Urothelium cell line (cell line): Measurements from ENCODE around the gene ABCA8.

Source experiments
- DNase-seq: peaks from one replicate; pipeline ENCODE4 v3.0.0; 2011; ENCODE audit warnings: low spot score, mixed read lengths
- FAIRE-seq: peaks from 2 replicates; lab custom pipeline; 2011; peaks lifted over from hg19 to GRCh38; lab: Jason Lieb, UNC

The ABCA8 gene

DNA sequence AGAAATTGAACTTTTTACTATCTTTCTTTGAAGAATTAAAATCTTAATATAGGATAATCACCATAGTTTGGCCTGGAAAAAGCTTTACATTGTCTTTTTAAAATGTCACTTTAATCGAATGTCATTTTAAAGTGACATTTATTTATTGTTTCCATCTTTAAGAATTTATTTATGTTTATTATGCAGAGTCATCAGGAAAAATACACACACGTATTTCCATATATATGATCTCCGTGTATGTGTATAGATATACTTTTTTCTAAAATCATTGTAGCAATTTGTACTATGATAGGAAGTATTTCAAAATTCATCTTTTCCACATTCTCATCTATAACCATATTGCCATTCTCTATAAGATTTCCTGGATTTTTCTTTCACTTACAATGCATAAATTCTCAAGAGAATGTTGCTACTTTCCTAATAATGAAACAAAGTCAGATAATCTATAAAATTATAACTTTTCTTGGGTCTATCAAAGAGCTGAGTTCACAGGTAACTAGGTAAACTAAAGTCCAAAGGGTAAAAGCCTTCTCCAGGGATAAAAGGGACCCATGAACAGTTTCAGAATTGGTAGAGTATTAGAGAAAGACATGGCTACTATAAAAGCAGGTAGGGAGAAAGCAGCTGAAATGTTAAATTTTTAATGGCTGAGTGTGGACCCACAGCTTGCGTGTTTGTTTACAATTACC, 11.9 kb downstream of the ABCA8 start:
- FAIRE-seq (no peak), DNase-seq (no peak)

DNA sequence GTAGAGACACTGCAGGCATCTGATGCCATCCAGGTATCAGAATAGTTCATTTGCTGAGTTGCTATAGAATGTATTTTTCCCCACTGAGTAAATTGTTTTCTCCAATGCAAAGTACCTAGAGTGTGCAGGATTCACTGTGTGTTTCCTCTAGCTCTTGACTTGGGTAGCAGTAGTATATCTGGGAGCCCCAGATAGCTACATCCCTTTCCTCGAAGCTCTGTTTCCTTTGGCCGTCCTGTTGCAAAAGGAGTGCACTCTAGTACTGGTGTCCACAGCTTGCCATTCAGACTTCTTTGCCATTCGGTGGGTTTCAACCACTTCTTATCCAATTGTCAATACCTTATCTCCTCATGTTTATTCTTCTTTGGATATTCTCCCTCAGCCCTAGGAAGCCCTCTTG, 12.8 kb downstream of the ABCA8 start:
- FAIRE-seq, result no peak
- DNase-seq, result no peak

DNA sequence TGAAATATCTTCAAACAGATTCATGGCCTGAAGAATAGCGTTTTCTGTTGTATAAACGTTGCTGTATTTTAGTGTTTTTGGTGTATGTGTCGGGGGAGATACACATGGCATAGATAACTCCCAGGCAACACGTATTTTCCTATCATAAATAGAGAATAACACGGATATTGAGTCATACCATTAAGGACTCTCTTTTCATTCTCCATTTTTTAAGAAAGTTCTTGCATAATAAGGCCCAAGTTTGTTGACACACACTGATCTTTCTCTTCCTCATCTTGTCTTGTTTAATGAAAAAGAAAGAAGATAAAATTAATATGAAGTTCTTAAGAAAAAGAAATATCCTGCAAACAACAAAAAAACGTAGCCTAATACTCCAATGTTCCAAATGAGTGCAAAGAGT, 13.4 kb downstream of the ABCA8 start:
- FAIRE-seq, result no peak
- DNase-seq, result no peak

DNA sequence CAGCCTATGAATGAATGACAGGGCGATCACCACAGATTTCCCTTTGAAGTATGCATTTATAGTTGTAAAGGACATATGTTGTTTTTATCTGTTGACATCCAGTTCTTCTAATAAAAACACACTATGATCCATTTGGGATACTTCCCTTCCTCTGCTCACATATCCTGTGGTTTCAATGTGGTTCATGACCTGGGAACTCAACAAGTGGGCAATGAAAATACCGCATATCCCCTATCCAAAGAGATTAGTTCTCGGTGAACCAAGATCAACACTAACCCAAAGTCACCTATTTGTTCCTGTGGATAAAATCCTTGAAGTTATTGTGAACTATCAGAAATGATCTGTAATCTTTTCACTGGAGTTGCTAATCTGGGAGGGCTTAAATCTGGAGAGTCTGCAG, 16.0 kb downstream of the ABCA8 start:
- DNase-seq (no peak), FAIRE-seq (no peak)

DNA sequence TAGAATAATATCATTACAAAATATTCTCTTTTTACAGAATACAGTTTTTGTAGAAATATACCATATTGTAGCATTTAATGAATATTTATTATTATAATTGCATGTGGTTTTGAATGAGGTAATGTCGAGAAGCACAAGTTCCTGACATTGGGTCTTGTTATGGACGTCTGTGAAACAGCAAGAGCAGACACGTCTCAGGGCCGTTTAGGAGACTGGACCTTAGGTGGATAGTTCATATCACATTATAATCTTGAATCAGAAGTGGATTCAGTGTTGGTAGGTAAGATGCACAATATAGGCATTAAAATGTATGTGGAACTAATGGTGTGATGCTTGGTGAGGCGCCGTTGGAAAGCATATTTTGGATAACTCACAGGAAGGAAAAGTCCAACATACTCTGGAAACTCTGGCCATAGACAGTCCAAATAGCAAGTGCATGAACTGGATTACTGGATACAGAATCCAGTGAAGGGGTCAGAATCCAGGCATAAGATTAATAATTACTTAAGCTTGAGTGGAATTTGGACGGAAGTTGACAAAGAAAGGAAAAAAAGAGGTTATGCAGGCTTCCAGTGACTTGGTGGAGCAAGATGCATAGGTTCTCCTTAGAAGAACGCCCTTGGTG, 17.2 kb downstream of the ABCA8 start:
- DNase-seq (no peak), FAIRE-seq (no peak)

DNA sequence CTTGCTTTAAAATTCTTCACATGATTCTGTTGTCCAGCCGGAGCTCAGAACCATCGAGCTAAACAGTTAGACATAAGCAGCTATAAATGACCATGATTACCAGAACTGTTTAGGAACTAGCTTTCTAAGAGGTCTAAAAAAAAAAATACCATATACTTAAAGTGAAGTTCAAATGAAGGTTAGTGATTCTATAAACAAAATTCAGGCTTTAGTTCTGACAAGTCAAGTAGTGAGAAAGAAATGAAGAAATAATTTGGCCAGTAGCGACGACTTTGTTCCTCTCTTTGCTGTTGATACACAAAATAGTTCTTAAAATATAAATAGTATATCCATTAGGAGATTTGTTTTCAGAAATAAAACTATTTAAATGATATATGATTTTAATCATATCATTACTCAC, 27.7 kb downstream of the ABCA8 start:
- FAIRE-seq, result no peak
- DNase-seq, result no peak

DNA sequence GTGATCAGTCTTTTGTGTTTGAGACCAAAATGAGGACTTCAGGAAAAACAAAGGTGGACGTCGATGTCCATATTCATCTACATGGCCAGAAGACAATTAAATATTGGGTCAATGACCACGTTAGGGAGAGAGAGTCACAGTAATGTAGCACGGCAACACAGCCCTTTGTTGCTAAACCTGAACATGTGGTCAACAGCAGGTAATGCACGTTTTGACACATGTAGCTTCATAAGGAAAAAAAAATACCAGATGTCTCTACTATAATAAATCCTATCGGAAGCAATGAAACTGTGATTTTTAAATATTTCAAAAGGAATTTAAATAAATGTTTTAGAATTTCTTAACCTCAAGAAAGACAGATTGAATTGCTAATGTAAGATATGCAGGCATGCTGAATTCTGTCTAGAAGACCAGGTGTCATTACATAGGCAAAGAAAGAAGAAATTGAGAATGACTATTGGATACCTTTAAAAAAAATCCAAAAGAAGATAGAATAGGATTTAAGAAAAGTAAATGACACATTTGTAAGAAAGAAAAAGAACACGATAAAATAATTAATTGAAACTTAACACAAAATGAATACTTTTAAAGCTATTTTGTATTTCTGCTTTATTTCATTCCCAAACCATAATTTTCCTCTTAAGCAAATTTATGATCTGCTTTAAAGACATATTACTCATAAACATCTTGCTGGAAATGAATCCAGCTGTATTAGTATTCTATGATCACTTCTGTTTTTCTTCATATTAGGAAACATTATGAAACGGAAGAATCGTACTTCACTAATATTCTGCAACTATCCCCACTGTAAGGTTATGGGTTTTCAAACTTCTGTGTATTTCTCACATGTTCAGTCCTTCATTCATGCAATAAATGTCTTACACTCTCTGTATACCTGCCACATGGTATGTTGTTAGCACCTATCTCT, 30.1 kb downstream of the ABCA8 start:
- DNase-seq (no peak), FAIRE-seq (no peak)

DNA sequence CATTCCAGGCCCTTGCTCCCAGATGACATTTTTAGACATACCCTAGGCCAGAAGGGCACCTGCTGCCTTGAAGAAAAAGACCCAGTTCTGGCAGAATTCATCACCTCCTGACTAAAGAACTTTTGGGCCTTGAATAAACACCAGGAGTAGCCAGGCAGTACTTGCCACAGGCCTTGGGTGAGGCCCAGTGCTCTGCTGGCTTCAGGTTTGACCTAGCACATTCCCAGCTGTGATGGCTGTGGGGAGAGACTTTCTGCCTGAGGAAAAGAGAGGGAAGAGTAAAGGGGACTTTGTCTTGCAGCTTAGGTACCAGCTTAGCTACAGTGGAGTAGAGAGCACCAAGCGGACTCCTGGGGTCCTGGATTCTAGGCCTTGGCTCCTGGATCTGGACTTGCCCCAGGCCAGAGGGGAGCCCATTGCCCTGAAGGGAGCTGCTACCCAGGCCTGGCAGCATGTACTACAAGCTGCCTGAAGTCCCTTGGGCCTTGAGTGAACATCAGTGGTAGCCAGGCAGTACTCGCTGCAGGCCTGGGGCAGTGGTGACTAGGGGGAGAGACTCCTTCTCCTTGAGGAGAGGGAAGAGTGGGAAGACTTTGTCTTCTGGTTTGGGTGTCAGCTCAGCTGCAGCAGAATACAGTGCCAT, 44.3 kb downstream of the ABCA8 start:
- FAIRE-seq, result peak; percentile 9
- no peak for DNase-seq

DNA sequence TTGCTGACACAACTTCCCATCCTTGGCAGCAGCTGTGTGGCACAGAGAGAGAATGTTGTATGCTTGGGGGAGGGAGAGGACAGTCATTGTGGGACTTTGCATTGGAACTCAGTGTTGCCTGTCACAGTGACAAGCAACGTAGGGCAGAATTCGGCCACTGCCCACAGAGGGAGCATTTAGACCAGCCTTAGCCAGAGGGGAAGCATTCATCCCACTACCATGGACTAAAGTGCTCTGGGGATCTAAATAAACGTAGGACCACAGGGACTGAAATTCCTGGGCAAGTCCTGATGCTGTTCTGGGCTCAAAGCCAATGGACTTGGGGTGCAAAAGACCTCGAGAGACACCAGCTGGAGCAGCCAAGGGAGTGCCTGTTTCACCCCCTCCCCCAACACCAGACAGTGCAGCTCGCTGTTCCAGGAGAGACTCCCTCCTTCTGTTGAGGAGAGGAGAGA, 44.9 kb downstream of the ABCA8 start:
- DNase-seq, result no peak
- FAIRE-seq, result no peak

DNA sequence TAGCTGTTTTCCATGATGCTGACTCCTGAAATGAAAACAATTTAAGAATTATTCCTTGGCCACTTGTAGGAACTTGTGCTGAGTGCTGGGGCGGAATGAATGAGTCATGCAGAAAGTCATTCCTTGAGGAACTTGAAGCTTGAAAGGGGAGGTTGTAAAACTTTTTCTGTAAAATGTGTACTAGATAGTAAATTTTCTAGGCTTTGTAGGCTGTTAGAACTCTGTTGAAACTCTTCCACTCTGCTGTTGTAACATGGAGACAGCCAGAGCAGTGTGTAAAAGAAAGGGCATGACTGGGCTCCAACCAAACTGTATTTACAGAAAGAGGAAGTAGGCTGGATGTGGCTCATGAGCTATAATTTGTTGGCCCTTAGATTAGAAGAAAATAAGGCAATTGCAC, 46.1 kb downstream of the ABCA8 start:
- FAIRE-seq, result no peak
- peak; percentile 72 for DNase-seq

DNA sequence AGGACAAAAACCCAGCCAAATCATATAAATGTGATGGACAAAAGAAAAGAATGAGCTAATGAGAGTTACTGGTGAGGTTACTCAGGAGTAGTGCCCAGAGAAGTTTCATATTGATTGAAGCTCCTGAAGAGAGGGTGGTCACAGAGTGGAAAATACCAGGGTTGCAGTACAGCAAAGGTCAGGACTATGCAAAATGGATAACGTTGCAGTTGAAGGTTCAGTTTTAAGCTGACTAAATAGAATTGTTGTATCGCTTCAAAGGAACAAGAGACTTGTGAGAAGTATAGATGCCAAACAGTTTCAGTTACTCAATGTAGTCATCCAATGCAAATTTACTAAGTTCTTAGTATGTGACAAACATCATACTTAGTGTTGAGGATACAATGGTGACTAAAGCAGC, 47.1 kb downstream of the ABCA8 start:
- DNase-seq, result no peak
- no peak for FAIRE-seq

DNA sequence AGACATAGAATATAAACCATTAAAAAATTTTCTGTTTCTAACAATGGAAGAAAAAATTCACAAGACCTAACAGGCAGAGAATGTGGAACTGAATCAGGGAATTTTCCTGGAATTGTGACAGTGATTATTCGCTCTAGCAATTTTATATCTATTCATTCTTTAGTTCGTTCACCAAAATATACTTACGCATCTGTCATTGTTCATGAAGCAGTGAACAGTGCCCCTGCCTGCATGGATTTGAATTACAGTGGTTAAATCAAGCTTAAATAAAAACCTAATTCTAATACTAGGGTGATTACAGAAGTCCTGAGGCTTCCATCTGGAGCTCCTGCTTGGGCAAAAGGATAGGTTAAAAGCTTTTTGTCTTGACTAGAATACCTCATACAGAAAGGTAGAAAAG, 48.6 kb downstream of the ABCA8 start:
- DNase-seq (no peak), FAIRE-seq (no peak)

DNA sequence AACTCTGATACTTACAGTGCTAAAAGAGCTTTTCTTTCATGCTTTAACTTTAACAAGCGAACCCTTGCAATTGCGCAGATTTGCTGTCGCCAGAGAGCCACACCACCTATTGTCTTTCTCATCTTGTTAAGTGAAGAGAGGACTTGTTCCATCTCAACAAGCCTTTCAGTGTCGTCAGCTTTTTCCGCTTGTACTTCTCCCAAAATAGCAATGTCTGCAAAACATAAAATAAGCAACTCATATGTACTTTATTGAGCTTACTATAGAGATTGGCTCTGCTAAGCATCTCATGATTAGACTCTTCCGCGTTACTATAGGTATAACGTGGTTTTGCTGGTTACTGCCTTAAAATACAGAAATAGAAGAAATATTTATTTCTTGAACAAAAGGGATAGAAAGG, 51.9 kb downstream of the ABCA8 start:
- DNase-seq (no peak), FAIRE-seq (no peak)

DNA sequence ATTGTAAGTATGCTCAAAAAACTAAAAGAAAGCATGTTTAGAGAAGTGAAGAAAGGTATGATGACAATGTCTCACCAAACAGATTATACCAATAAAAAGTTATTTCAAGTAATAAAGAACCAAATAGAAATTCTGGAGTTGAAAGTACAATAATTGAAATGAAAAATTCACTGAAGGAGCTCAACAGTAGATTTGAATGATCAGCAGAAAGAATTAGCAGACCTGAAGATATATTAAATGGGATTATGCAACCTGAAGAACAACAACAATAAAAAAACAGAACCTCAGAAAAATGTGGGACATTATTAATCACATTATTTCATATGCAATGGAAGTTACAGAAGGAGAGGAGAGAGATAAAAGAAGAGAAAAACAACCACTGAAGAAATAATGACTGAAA, 57.6 kb downstream of the ABCA8 start:
- no peak for DNase-seq
- no peak for FAIRE-seq

DNA sequence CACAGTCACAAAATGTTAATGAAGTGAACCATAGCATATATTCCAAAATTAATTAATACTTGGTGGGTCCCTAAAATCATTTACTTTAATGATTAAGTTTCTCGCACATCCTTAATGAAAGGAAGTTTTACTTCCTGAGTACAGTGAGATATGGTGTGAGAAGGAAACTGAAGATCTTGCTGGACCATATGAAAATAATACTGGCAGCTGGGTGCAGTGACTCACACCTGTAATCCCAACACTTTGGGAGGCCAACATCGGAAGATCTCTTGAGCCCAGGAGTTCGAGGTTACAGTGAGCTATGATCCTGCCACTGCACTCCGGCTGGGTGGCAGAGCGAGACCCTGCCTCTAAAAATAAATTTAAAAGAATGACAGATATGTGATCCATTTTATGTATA, 62.5 kb downstream of the ABCA8 start:
- no peak for FAIRE-seq
- no peak for DNase-seq

DNA sequence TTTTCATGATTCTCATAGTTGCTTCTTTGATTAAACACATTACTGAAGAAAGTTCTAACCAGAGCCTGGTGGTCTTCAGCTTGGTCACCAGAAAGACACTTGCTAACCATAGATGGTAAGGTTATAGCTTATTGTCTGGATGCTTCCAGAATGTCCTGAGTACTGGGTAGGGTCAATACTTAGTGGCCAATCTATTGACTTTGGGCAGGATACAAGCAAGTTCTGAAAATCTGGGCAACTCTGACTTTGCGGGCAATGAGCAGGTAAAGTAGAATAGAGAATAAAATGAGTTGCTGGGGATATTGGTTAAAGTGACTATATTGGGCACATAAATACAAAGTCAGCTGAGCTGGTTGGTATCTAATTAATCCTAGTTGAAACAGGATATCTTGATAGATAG, 63.0 kb downstream of the ABCA8 start:
- DNase-seq (no peak), FAIRE-seq (no peak)

DNA sequence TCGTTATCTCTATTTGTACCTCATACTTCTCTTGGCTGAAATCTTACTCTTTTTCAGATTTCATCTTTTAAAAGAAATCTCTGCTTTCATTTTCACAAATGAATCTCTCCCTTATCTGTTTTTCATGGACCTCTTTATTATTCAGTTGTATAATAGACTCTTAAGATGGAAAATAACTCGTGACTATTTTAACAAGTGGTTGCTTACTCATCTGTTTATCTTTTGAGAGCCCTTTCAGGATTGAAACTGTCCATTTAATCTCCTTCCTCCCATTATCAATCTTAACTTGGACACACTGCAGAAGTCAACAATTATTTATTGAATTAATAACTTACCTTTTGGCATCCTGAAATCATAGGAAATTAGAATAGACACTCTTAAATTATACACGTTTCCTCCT, 68.8 kb downstream of the ABCA8 start:
- FAIRE-seq (no peak), DNase-seq (no peak)

DNA sequence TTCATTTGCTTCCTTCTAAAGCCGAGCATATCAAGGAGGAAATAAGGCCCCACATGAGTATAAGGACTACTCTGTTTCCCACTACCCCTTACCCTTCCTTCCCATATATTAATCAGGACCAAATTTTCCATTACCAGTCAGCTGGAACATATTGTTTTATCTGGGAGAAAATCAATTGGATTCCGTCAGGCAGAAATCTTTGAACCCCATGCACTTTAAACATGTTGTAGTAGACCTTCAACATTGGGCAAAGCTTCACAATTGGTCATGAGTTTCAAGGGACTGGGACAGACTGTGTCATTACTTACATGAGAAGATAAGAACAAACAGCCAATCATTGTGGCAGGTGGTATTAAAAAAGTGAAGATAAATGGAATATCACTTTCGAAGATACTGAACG, 70.3 kb downstream of the ABCA8 start:
- DNase-seq (no peak), FAIRE-seq (peak; percentile 56)

DNA sequence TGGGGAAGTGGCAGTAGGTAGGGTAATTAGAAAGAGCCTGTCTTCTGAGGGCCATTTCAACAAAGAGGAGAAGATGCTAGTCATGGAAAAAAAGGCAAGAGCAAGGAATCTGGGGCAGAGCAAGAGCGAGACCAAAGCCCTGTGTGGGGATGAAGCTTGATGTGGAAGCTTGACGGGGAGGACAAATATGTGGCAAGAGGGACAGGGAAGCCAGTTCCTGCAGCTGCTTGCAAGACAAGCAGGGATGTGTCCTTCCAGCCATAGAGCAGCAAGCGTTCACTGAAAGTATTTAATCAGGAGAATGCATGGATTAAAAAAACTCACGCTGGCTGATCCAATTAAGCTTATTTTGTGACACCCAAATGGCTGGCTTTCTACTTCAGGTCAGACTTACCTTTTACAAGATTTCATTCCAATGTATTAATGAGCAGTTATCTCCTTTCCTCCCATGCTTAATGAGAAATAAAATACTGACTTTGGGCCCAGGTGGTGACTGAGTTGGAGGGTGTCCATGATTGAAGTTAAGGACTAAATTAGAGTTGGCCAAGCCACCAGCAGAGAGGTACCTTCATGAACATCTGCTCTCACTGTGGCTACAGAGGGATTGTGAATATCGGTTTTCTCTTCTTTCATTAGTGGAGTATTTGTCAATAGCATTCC, 76.8 kb downstream of the ABCA8 start:
- no peak for FAIRE-seq
- no peak for DNase-seq

DNA sequence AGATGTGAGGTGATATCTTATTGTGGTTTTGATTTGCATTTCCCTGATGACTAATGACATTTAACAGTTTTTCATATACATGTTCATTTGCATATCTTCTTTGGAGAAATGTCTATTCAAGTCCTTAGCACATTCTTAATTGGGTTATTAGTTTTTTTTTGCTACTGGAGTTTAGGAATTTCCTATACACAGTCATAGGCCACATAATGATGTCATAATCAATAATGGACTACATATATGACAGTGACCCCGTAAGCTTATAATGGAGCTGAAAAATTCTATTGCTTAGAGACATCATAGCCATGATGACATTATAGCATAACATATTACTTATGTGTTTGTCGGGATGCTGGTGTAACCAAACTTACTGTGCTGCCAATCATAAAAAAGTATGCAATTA, 83.7 kb downstream of the ABCA8 start:
- DNase-seq, result no peak
- FAIRE-seq, result no peak

DNA sequence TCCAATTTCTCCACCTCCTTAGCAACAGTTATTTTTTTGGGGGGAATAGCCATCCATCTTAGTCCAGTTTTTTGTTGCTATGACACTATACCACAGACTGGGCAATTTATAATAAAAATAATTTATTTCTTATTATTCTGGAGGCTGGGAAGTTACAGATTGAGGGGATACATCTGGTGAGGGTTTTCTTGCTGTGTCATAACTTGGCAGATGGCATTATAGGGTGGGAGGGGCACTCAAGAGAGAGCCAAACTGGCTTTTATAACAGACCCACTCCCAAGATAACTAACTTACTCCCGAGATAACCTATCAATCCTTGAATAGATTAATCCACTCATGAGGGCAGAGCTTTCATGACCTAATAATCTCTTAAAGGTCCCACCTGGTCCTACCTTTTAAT, 84.2 kb downstream of the ABCA8 start:
- no peak for DNase-seq
- FAIRE-seq, result no peak
